ENCODE measurements around the gene PDE4D. TPM values are rescaled to one million over a fixed set of nuclear protein-coding genes. Genes with fewer than 3 reads are reported as not detected.

Gene PDE4D
- total RNA-seq, 1 donor from 2014 or later: 34.5 TPM

- Histone ChIP-seq H3K36me3 (no peaks in the 10 kb centered on the region), H3K27me3 (ENCODE audit: low read depth) (no peaks in the 10 kb centered on the region), H3K9me3 (replicated peaks) (no peaks in the 10 kb centered on the region), H3K27ac (replicated peaks) (peak overlapping the region; percentile 89), H3K4me1 (peaks cover 66% of the 10 kb centered on the region), H3K4me3 (no peak overlapping the region)
- intact Hi-C loops (cut with micrococcal nuclease): no loop called here
- no peak for TF ChIP-seq CTCF (IDR thresholded peaks at IDR 0.05; ENCODE audit: borderline replicate concordance)
- no peak for DNase-seq
Measured at GRCh38 chr5:59041355-59041754, 852.2 kb downstream of the PDE4D start.

- Histone ChIP-seq H3K27me3 (ENCODE audit: low read depth) (no peaks in the 10 kb centered on the region), H3K9me3 (replicated peaks) (no peaks in the 10 kb centered on the region), H3K4me3 (no peak overlapping the region), H3K4me1 (peaks cover 71% of the 10 kb centered on the region), H3K36me3 (no peaks in the 10 kb centered on the region), H3K27ac (replicated peaks) (peak overlapping the region; percentile 89)
- intact Hi-C loops (cut with micrococcal nuclease): no loop called here
- DNase-seq: no peak
- no peak for TF ChIP-seq CTCF (IDR thresholded peaks at IDR 0.05; ENCODE audit: borderline replicate concordance)
Measured at GRCh38 chr5:59040804-59041201, 852.7 kb downstream of the PDE4D start.

GRCh38 chr5:59040024-59040803, 853.3 kb downstream of the PDE4D start:
- Histone ChIP-seq H3K27ac (replicated peaks) (peak overlapping the region; percentile 89), H3K36me3 (no peaks in the 10 kb centered on the region), H3K9me3 (replicated peaks) (no peaks in the 10 kb centered on the region), H3K4me3 (peak overlapping the region; percentile 76), H3K27me3 (ENCODE audit: low read depth) (no peaks in the 10 kb centered on the region), H3K4me1 (peaks cover 77% of the 10 kb centered on the region)
- DNase-seq: no peak
- no peak for TF ChIP-seq CTCF (IDR thresholded peaks at IDR 0.05; ENCODE audit: borderline replicate concordance)
- intact Hi-C loops (cut with micrococcal nuclease): no loop called here

- Histone ChIP-seq H3K27me3 (ENCODE audit: low read depth) (no peaks in the 10 kb centered on the region), H3K36me3 (no peaks in the 10 kb centered on the region), H3K9me3 (replicated peaks) (no peaks in the 10 kb centered on the region), H3K27ac (replicated peaks) (peak overlapping the region; percentile 89), H3K4me1 (peaks cover 85% of the 10 kb centered on the region), H3K4me3 (peak overlapping the region; percentile 76)
- intact Hi-C loops (cut with micrococcal nuclease): loop anchor here (5.0 kb wide), 2 partner anchors 88 to 133 kb away; no protein-coding TSS in a partner anchor
- no peak for TF ChIP-seq CTCF (IDR thresholded peaks at IDR 0.05; ENCODE audit: borderline replicate concordance)
- DNase-seq: peak; percentile 87
Measured at GRCh38 chr5:59039296-59040023, 854.1 kb downstream of the PDE4D start.

GRCh38 chr5:59038798-59039295, 854.7 kb downstream of the PDE4D start:
- peak overlapping the region; percentile 89 for H3K27ac ChIP-seq (replicated peaks)
- H3K36me3 ChIP-seq: no peaks in the 10 kb centered on the region
- no peaks in the 10 kb centered on the region for H3K9me3 ChIP-seq (replicated peaks)
- DNase-seq: no peak
- intact Hi-C loops (cut with micrococcal nuclease): loop anchor here (5.0 kb wide), 2 partner anchors 88 to 133 kb away; no protein-coding TSS in a partner anchor
- H3K4me1 ChIP-seq: peaks cover 91% of the 10 kb centered on the region
- no peaks in the 10 kb centered on the region for H3K27me3 ChIP-seq (ENCODE audit: low read depth)
- H3K4me3 ChIP-seq: peak overlapping the region; percentile 76
- no peak for TF ChIP-seq CTCF (IDR thresholded peaks at IDR 0.05; ENCODE audit: borderline replicate concordance)

All from left ventricle myocardium inferior (tissue), 1 donor.